ENCODE results near the gene TP53I3. TPM values are rescaled to one million over a fixed set of nuclear protein-coding genes. Genes with fewer than 3 reads are reported as not detected.

TP53I3 gene
- total RNA-seq, 1 donor from 2014 or later = 34.4 TPM

GRCh38 chr2:24088821-24089359, 4.3 kb upstream of the TP53I3 start:
- no peak for DNase-seq

DNA sequence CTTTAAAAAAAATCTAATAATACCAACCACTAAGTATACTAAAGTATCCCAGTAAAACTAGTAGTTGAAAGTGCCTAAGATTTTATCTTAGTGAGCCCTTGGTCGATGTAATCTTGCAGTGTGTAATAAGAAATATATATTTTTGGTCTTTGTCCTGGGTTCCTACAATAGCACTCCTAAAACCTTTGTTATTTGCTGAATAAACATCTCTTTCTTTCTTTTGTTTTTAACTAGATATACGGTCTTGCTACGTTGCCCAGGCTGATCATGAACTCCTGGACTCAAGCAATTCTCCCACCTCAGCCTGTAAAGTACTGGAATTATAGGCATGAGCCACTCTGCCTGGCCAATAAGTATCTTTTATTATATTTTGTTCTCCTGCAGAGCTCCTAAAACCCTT, 2.4 kb upstream of the TP53I3 start:
- peaks cover 26% of the 10 kb centered on the region for H3K36me3 ChIP-seq
- H3K27ac ChIP-seq = no peak overlapping the region
- TF ChIP-seq CTCF (IDR thresholded peaks at IDR 0.05) = no peak
- H3K9me3 ChIP-seq = no peaks in the 10 kb centered on the region
- H3K4me3 ChIP-seq = no peak overlapping the region
- H3K4me1 ChIP-seq = peaks cover 28% of the 10 kb centered on the region
- no peaks in the 10 kb centered on the region for H3K27me3 ChIP-seq (ENCODE audit: low read depth)
- ATAC-seq (no peak), DNase-seq (no peak)
- intact Hi-C loops (cut with DNase I) = no loop called here

More at GRCh38 chr2:24088821-24089359, 4.3 kb upstream of the TP53I3 start:
- no peak overlapping the region for H3K4me3 ChIP-seq
- peaks cover 18% of the 10 kb centered on the region for H3K36me3 ChIP-seq
- ATAC-seq = no peak
- no peak overlapping the region for H3K27ac ChIP-seq
- peaks cover 9% of the 10 kb centered on the region for H3K4me1 ChIP-seq
- TF ChIP-seq CTCF (IDR thresholded peaks at IDR 0.05) = no peak
- intact Hi-C loops (cut with DNase I) = no loop called here
- no peaks in the 10 kb centered on the region for H3K27me3 ChIP-seq (ENCODE audit: low read depth)
- no peaks in the 10 kb centered on the region for H3K9me3 ChIP-seq

- no peak for ATAC-seq
- no peak for DNase-seq
- Histone ChIP-seq H3K9me3 (no peaks in the 10 kb centered on the region), H3K27me3 (ENCODE audit: low read depth) (no peaks in the 10 kb centered on the region), H3K27ac (no peak overlapping the region), H3K36me3 (peaks cover 33% of the 10 kb centered on the region), H3K4me3 (no peak overlapping the region), H3K4me1 (peaks cover 36% of the 10 kb centered on the region)
- intact Hi-C loops (cut with DNase I) = no loop called here
- TF ChIP-seq CTCF (IDR thresholded peaks at IDR 0.05) = no peak
Observed at GRCh38 chr2:24086241-24086640, 1.6 kb upstream of the TP53I3 start.

DNA sequence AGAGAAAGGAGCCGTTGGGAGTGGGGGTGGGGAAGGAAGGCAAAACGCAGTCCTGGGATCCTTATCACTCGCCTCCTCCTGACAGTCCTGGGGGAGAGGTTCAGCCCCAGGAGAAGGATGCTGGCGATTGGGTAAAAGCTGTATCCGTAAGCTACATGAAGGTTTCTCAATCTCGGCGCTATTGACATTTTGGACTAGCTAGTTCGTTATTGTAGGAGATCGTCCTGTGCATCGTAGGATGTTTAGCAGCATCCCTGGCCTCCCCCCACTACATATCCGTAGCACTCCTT, 511 bp upstream of the TP53I3 start:
- no peak for TF ChIP-seq CTCF (IDR thresholded peaks at IDR 0.05)
- H3K9me3 ChIP-seq = no peaks in the 10 kb centered on the region
- intact Hi-C loops (cut with DNase I) = no loop called here
- H3K27me3 ChIP-seq (ENCODE audit: low read depth) = no peaks in the 10 kb centered on the region
- no peak for ATAC-seq
- H3K4me3 ChIP-seq = peak overlapping the region; percentile 65
- DNase-seq = no peak
- H3K27ac ChIP-seq = peak overlapping the region; percentile 90
- peaks cover 38% of the 10 kb centered on the region for H3K4me1 ChIP-seq
- peaks cover 44% of the 10 kb centered on the region for H3K36me3 ChIP-seq

GRCh38 chr2:24083567-24084385, 858 bp downstream of the TP53I3 start:
- Histone ChIP-seq H3K36me3 (peaks cover 56% of the 10 kb centered on the region), H3K27me3 (ENCODE audit: low read depth) (no peaks in the 10 kb centered on the region), H3K9me3 (no peaks in the 10 kb centered on the region), H3K4me3 (peak overlapping the region; percentile 65), H3K27ac (peak overlapping the region; percentile 90), H3K4me1 (peaks cover 38% of the 10 kb centered on the region)
- intact Hi-C loops (cut with DNase I) = no loop called here
- TF ChIP-seq CTCF (IDR thresholded peaks at IDR 0.05) = no peak
- DNase-seq (peak; percentile 96), ATAC-seq (peak; percentile 75 to 82)
